Neural cell (in vitro differentiated cells): ENCODE results near the gene CACNB2. TPM values are rescaled to one million over a fixed set of nuclear protein-coding genes. Genes with fewer than 3 reads are reported as not detected.

ENCODE experiments used
- H2AFZ ChIP-seq: fragments of 200-600, 300-800 bp; sonication (generic), shearing (Covaris generic); 2 replicates; pipeline ENCODE4 v1.6.0; 2014; ENCODE audit warnings: low read depth, mild to moderate bottlenecking, antibody characterized with exemption, low read length, moderate library complexity
- H3F3A ChIP-seq: fragments of 200-600 bp; shearing (Covaris generic); 2 replicates; pipeline ENCODE4 v1.6.1; 2016; ENCODE audit warnings: mild to moderate bottlenecking, moderate library complexity, mixed read lengths, antibody characterized with exemption, low read length; ENCODE audit not compliant: insufficient read depth, poor library complexity, severe bottlenecking
- H3K27ac ChIP-seq: fragments of 200-600, 300-800 bp; sonication (generic), shearing (Covaris generic); 2 replicates; pipeline ENCODE4 v1.5.1; 2014; ENCODE audit warnings: mild to moderate bottlenecking, low read length, moderate library complexity
- H3K27me3 ChIP-seq: fragments of 300-800, 200-600 bp; sonication (generic), shearing (Covaris generic); 2 replicates; pipeline ENCODE4 v1.6.0; 2014; ENCODE audit warnings: mild to moderate bottlenecking, low read depth, low read length, moderate library complexity; ENCODE audit not compliant: insufficient read depth
- H3K36me3 ChIP-seq: fragments of 300-800, 200-600 bp; sonication (generic), shearing (Covaris generic); 2 replicates; pipeline ENCODE4 v1.5.1; 2014; ENCODE audit warnings: mild to moderate bottlenecking, antibody characterized with exemption, low read length, moderate library complexity; ENCODE audit not compliant: insufficient read depth
- H3K4me2 ChIP-seq: fragments of 300-800, 200-600 bp; sonication (generic), shearing (Covaris generic); 2 replicates; pipeline ENCODE4 v1.6.0; 2014; ENCODE audit warnings: mild to moderate bottlenecking, low read length
- H3K4me3 ChIP-seq: fragments of 300-800, 200-600 bp; sonication (generic), shearing (Covaris generic); 2 replicates; pipeline ENCODE4 v1.5.1; 2014; ENCODE audit warnings: mild to moderate bottlenecking, low read length, moderate library complexity
- H3K79me2 ChIP-seq: fragments of 200-600 bp; shearing (Covaris generic); replicated peaks from 2 replicates; pipeline ENCODE4 v1.6.0; 2014; ENCODE audit warnings: mild to moderate bottlenecking, low read length, moderate library complexity; ENCODE audit not compliant: insufficient read depth
- H3K9ac ChIP-seq: fragments of 300-800, 200-600 bp; sonication (generic), shearing (Covaris generic); 2 replicates; pipeline ENCODE4 v1.6.1; 2016; ENCODE audit warnings: mild to moderate bottlenecking, low read length, mixed read lengths
- H3K9me2 ChIP-seq: fragments of 200-600 bp; shearing (Covaris generic); 2 replicates; pipeline ENCODE4 v1.6.1; 2016; ENCODE audit warnings: mild to moderate bottlenecking, low read length, mixed read lengths; ENCODE audit not compliant: insufficient read depth
- H3K9me3 ChIP-seq: fragments of 200-600, 300-800 bp; sonication (generic), shearing (Covaris generic); 2 replicates; pipeline ENCODE4 v1.6.1; 2016; ENCODE audit warnings: mild to moderate bottlenecking, mixed run types, low read length, moderate library complexity, mixed read lengths
- H4K20me1 ChIP-seq: fragments of 200-600 bp; shearing (Covaris generic); 2 replicates; pipeline ENCODE4 v1.6.1; 2016; ENCODE audit warnings: mild to moderate bottlenecking, mixed run types; ENCODE audit not compliant: insufficient read depth
- CTCF ChIP-seq: fragments of 450-650 bp; IDR thresholded peaks from 2 replicates; pipeline ENCODE4 v1.5.1; 2014; ENCODE audit warnings: antibody characterized with exemption, mild to moderate bottlenecking, moderate library complexity; ENCODE audit not compliant: poor library complexity, severe bottlenecking
- EP300 ChIP-seq: fragments of 450-650 bp; conservative IDR thresholded peaks from 2 replicates; pipeline ENCODE4 v1.6.1; 2014; ENCODE audit warnings: antibody characterized with exemption, mild to moderate bottlenecking, moderate library complexity; ENCODE audit not compliant: poor library complexity, severe bottlenecking
- EZH2 ChIP-seq: fragments of 200-600, 300-800 bp; shearing (Covaris generic), sonication (generic); IDR thresholded peaks from 2 replicates; pipeline ENCODE4 v1.6.1; 2014; ENCODE audit warnings: antibody characterized with exemption, low read length, borderline replicate concordance, mild to moderate bottlenecking; ENCODE audit not compliant: insufficient read depth, poor library complexity, severe bottlenecking
- MXI1 ChIP-seq: fragments of 450-650 bp; conservative IDR thresholded peaks from 2 replicates; pipeline ENCODE4 v1.6.1; 2014; ENCODE audit warnings: antibody characterized with exemption, mild to moderate bottlenecking; ENCODE audit not compliant: poor library complexity, severe bottlenecking
- POLR2AphosphoS5 ChIP-seq: IDR thresholded peaks from 2 replicates; pipeline ENCODE4 v1.6.1; 2012
- RAD21 ChIP-seq: fragments of 450-650 bp; conservative IDR thresholded peaks from 2 replicates; pipeline ENCODE4 v1.6.1; 2014; ENCODE audit warnings: antibody characterized with exemption, mild to moderate bottlenecking, moderate library complexity
- REST ChIP-seq: IDR thresholded peaks from 2 replicates; pipeline ENCODE4 v1.6.1; 2012; ENCODE audit warnings: borderline replicate concordance
- SMC3 ChIP-seq: fragments of 450-650 bp; conservative IDR thresholded peaks from 2 replicates; pipeline ENCODE4 v1.6.1; 2014; ENCODE audit warnings: antibody characterized with exemption, mild to moderate bottlenecking, moderate library complexity; ENCODE audit not compliant: poor library complexity
- TAF1 ChIP-seq: IDR thresholded peaks from 2 replicates; pipeline ENCODE4 v1.6.1; 2012; ENCODE audit warnings: low read depth
- polyA plus RNA-seq: library from polyadenylated mRNA; depleted of rRNA; stranded (reverse); fragments of >200 nt; gene quantifications from 2 replicates; pipeline ENCODE4 v1.2.3, GENCODE V29; 2014

The CACNB2 gene
- polyA plus RNA-seq, 1 donor from 2014 or later = 14.3 TPM

GRCh38 chr10:18576586-18576985 lies 436.4 kb downstream of the CACNB2 start (continued):
- TF ChIP-seq REST = no peak

GRCh38 chr10:18577823-18578685 lies 437.8 kb downstream of the CACNB2 start:
- Histone ChIP-seq H3K27ac (no peak overlapping the region), H3K9me2 (no peaks in the 10 kb centered on the region), H3K36me3 (peaks cover 1% of the 10 kb centered on the region), H3K9ac (no peak overlapping the region), H3K79me2 (no peaks in the 10 kb centered on the region), H3K9me3 (no peaks in the 10 kb centered on the region), H2AFZ (no peak overlapping the region), H3K4me2 (no peak overlapping the region), H4K20me1 (no peaks in the 10 kb centered on the region), H3K4me3 (no peak overlapping the region), H3K27me3 (no peaks in the 10 kb centered on the region), H3F3A (no peaks in the 10 kb centered on the region)
- TF ChIP-seq RAD21 (no peak), SMC3 (no peak), EP300 (no peak), CTCF (no peak), REST (no peak), EZH2 (no peak), POLR2AphosphoS5 (no peak), TAF1 (no peak), MXI1 (no peak)
